ENCODE data around the gene STAT4. TPM values are rescaled to one million over a fixed set of nuclear protein-coding genes. Genes with fewer than 3 reads are reported as not detected.

The STAT4 gene, protein sequence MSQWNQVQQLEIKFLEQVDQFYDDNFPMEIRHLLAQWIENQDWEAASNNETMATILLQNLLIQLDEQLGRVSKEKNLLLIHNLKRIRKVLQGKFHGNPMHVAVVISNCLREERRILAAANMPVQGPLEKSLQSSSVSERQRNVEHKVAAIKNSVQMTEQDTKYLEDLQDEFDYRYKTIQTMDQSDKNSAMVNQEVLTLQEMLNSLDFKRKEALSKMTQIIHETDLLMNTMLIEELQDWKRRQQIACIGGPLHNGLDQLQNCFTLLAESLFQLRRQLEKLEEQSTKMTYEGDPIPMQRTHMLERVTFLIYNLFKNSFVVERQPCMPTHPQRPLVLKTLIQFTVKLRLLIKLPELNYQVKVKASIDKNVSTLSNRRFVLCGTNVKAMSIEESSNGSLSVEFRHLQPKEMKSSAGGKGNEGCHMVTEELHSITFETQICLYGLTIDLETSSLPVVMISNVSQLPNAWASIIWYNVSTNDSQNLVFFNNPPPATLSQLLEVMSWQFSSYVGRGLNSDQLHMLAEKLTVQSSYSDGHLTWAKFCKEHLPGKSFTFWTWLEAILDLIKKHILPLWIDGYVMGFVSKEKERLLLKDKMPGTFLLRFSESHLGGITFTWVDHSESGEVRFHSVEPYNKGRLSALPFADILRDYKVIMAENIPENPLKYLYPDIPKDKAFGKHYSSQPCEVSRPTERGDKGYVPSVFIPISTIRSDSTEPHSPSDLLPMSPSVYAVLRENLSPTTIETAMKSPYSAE
- total RNA-seq = 5.8 TPM

DNA sequence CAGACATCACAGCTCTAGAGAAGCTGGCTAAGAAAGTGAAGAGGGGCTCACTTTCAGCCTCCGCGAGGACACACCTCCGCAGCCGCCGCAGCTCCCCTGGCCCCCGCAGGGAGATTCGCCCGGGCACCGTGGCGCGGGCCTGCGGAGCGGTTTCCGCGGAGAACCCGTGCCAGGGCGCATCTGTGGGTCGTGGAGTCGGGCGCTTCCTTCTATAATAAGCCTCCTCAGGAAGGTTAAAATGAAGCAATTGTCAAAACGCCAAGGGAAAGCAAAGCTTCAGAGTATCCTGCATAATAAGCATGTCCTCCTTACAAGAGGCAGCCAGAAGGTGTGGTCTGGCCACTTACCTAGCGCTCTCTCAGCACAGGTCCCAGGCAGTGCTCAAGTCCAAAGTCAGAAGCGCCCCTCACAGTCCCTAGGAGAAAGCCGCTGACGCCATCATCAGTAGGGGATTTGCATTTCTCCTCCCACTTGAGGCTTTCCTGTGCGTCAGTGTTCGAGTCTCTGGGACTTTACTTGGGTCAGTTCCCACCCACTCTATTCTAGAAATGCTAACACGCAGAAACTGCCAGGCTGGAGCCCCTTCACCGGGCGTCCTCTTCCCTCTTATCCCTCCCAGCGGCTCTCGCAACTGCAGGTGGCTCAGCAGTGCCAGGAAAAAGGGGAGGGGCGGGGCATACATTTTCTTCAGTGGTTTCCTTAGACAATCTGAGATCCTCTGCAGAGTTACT lies at the start of gene STAT4:
TSS of gene STAT4 (minus strand) at position 395 of the 731 bp plus-strand sequence. CDS start 2,791 bp downstream, outside the sequence.

DNA sequence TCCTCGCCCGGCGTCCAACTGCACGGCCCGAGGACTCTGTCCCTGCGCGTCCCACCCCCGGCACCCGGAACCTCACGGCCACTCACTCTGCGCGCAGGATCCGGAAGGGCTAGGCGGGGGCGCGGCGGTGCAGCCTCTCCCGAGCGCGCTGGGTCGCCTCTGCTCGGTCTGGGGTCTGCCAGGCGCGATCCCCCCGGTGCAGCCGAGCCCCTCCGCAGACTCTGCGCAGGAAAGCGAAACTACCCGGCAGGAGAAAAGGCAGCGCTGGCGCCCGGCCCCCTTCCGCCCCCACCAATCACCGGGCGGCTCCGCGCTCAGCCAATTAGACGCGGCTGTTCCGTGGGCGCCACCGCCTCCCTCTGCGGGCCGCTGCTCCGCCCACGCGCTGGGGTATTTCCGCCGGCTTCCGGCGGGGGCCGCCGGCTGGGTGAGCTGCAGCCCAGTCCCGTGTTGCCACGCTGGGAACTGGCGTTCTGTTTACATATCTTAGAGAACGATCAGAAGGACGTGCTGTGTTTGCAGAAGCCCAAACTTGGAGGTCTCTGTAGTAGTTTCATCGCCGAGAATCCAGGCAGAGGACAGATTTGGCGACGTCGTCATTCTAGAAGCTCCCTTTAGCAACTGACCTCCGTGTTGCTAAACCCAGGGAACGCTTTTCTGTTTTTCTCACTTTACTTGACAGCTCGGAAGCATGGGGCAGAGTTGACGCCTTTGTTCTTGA lies 136.7 kb downstream of the STAT4 start, which contains the start of gene STAT1:
TSS of gene STAT1 (minus strand) at position 240 of the 721 bp plus-strand sequence. CDS start 4,168 bp downstream, outside the sequence.

Other genes starting within 250 kb of the STAT4 start
- gene STAT1, start 136.8 kb downstream of the STAT4 start, total RNA-seq = 61.7 TPM
- 150 TPM for gene MYO1B, start 94.4 kb upstream of the STAT4 start, total RNA-seq

Data from camera-type eye (tissue), 1 donor.